Stimulated activated naive CD4-positive, alpha-beta T cell treated with Interleukin-2 at 50 U/mL for 16 hours (primary cell): Measurements from ENCODE around the gene EXOG.
"Not testable (repeated sequence)": the region's sequence is repeated elsewhere in the genome, so short reads cannot be mapped to it uniquely, and the experiment has no call there.

Experiments used
- DNase-seq: peaks from one replicate; lab custom pipeline; 2025; lab: John Stamatoyannopoulos, UW

The EXOG gene

DNA sequence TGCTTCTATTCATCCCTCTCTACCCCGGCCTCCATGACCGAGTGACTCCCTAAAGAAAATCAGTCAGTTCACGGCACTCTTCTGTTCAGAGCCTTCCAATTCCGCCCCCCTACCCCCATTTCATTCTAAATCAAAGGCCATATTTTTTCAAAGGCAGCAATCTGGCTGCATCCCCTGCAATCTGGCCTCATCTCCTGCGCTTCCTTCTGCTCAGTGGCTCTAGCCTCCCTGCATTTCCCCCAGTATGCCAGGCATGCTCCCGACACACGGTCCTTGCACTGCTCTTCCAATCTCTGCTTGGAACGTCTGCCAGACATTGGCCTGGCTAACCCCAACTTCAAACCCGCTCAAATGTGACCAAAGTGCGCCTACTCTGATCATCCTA lies 67.7 kb downstream of the EXOG start:
- DNase-seq, result no peak

DNA sequence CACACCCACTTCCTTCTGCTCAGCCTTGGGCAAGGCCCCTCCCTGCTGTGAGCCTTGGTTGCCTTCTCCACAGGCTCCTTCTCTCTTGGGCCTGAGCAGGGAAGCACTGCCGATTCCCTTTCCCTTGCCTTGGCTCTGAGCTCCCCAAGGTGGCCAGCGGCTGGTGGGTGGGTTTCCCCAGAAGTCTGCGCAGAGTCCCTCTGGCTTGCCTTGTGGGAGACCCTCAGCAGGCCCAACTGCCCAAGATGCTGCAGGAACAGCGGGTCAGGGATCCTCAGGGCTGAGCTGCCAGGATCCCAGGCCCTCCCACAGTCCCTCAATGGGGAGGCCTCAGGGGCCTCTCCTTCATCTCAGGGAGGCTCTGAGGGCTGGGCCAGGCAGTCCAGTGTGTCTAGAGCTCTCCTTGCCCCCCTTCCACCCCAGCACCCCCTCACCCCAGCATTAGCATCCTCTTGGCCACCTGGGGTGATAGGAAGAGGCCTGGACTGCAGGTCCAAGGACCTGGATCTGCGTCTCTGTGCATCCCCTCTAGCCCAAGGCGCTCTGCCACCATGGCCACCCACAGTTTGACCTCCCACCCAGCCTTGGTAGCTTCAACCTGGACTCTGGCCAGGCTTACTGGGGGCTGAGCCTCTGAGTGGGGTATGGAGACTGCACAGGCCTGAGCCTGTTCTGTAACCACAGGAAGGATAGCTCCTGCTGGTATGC lies 68.6 kb downstream of the EXOG start:
- DNase-seq, result no peak

DNA sequence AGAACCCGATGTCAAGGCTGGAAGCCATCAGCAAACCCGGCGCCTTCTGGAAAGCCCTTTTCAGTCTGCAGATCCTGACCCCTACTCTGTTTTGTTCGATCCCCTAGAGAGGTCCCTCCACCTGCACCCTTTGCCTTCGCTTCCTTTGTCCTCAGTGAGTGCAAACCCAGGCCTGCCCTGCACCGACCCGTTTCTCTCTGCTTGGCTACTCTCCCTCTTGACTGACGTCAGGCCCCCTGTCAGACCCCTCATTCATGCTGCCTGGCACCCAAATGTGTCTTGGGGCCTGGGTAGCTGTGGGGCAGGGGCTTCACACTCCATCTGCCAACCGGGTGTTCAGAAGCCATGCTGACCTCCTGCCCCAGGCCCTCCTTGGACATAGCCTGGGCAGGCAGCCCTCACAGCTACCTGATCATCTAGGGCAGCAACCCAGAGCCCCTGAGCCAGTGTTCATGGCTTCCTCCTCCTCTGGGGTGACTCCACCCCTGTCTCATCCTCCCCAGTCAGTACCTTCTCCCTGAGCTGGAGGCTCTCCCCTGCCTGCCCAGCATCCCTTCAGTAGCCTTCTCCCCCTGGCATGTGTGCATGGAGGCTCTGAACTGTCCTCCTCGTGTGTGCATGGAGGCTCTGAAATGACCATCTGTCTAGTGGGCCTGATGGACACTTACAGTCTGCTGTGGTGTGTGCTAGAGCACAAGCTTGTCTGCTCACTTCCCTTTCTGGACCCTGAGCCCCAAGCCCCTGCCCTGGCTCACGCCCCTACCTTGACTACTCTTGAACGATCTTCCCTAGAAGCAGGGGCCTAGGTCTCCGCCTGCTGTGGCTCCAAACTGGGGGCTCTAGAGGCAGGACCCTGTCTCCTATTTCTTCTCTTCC lies 69.4 kb downstream of the EXOG start:
- DNase-seq, result no peak

DNA sequence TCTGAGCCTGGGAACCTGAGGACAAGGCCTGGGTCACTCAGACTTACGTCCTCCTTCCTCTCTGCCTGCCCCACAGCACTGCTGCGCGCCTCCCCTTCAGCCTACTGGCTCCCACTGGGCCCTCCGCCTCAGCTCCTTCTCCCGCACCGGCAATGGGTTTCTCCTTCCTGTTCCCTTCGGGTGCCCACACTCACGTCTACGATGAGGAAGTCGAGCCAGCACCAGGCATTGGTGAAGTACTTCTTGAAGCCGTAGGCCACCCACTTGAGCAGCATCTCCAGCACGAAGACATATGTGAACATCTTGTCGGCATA lies 70.0 kb downstream of the EXOG start:
- no peak for DNase-seq

DNA sequence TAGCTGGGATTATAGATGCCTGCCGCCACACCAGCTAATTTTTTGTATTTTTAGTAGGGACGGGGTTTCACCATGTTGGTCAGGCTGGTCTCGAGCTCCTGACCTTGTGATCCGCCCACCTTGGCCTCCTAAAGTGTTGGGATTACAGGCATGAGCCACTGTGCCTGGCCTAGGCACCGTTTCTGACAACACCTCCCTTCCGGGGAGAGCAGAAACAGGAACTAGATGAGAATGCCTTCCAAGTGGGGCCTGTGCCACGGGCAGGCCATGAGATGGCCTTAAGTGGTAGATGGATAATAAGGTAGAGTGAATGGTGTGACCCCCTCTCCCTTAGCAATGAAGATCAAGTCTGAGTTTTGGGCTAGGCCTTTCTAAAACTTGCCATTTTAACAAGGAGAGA lies 70.7 kb downstream of the EXOG start:
- not testable (repeated sequence) for DNase-seq

DNA sequence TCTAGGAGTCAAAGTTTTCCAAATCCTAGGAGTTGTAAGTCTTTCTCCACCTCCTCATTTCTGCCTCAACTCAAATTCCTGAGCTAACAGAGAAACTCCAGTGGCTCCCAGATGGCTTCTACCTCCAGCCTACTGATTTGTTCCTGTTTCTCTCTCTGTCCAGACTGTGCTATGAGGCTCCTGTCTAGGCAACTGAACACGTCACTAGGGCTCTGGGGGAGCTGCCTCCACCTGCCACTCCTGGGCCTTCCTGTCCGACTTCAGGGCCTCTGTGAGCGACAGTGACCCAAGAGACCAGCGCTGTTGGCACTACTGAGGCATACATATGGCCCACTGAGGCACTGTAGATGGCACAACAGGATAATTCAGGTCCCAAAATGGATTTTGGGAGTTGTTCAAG lies 71.4 kb downstream of the EXOG start:
- DNase-seq, result no peak

DNA sequence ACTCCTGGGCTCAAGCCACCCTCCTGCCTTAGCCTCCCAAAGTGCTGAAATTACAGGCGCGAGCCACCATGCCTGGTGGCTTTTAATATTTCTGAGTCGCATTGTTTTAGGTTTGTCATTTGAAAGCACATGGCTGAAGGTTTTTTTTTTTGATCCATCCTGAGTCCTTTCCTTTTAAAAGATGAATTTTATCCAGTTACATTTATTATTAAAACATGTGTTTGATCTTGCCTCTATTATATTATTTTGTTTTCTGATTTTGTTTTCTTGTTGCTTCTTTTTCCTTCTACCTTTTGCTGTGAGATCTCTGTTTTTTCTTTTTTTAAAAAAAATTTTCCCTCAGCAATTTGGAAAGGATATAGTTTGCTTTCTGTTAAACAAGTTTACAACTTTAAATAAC lies 77.0 kb downstream of the EXOG start:
- no peak for DNase-seq

DNA sequence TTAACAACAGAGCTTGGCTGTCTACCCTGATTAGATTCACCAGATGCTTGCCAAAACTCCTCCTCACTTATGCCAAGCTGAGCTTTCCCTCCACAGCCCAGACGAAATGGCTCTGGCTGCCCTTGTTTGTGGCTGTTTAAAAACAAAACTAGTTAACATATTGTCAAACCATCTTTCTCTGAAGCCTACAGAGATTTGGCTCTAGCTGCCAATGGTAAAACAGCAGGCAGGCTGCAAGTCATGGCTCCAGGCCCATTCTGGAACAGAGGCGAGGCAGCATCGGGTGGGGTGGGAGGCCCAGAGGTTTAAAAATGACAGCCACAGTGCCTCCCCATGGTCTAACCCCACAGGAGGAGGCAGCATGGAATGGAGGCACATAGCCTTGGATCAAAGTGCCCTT lies 77.4 kb downstream of the EXOG start:
- DNase-seq, result no peak

DNA sequence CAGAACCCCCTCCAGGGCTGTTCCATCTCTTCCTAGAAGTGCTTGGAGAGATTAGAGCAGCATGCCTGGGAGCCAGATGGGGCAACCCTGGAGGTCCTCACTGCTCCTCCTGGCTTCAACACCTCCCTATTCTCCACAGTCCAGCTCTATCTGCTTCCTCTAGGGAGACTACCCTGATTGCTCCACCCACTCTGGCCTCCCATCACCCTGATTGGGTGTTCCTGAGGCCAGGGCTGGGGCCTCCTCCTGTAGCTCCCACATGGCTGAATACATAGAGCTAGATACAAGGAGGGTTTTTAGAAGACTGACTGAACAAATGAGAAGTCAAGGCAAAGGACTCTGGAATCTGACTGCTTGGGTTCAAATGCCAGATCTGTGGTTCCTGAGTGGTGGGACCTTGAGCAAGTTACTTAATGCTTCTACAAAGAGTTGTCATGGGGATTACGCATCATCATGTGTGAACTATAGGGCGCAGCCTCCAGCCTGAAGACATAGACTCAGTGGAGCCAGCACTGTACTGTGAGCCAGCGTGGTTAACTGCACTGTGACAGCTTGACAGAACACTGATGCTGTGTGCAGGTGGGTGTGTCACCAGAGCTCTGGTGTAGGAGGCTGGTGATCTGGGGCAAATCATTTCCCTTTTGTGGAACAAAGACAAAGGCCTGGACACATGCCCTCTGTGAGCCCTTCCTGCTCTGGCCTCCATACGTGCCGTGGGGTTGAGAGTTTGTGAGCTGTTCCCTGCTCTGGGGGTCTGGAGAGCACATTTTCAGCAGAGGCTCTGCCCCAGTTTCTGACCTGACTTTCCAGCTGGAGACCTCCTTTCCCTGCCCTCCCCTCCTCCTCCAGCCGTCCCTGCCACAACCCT lies 78.5 kb downstream of the EXOG start:
- DNase-seq, result no peak

DNA sequence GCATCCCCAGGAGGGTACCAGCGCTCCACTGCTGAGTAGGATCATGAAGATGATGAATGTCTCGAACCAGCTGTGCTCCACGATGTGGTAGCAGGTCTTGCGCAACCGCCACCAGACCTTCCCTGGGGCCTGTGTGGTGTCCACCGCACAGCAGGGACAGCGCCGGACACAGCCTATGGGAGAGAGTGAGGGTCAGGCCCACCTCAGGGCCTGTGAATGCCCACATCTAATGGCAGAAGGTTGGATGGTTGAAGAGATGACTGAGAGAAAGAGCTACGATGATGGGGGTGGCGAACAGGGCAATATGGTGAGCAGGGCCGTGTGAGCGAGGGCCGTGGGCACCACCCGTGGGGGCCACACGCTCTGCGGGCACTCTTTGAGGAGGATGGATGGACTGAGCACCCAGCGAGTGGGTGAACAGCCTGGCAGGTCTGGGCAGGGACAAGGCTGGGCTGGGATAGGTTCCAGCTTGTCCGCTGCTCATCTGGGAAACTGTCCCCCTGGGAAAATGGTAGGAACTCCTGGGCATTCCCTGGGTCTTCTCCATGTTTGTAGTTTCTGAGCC lies 79.2 kb downstream of the EXOG start:
- no peak for DNase-seq
